Osteoblast (primary cell): ENCODE measurements around the gene FARP1. TPM values are rescaled to one million over a fixed set of nuclear protein-coding genes. Genes with fewer than 3 reads are reported as not detected.

Experiments
- DNase-seq: peaks from one replicate; pipeline ENCODE4 v3.0.0; 2011; ENCODE audit warnings: low spot score, mixed read lengths; ENCODE audit not compliant: insufficient read length; ENCODE audit errors: missing footprints
- H2AFZ ChIP-seq: 2 replicates; pipeline ENCODE4 v1.6.0; 2011; ENCODE audit warnings: mild to moderate bottlenecking, low read length
- H3K27ac ChIP-seq: 2 replicates; pipeline ENCODE4 v1.5.1; 2011; ENCODE audit warnings: mild to moderate bottlenecking, low read depth, low read length, moderate library complexity
- H3K27me3 ChIP-seq: 2 replicates; pipeline ENCODE4 v1.6.0; 2012; ENCODE audit warnings: mild to moderate bottlenecking, control low read depth, inconsistent platforms, low read length, moderate library complexity; ENCODE audit not compliant: insufficient read depth
- H3K36me3 ChIP-seq: 2 replicates; pipeline ENCODE4 v1.5.1; 2011; ENCODE audit warnings: mild to moderate bottlenecking, low read length, control low read depth, moderate library complexity; ENCODE audit not compliant: insufficient read depth
- H3K4me1 ChIP-seq: 2 replicates; pipeline ENCODE4 v1.5.1; 2011; ENCODE audit warnings: mild to moderate bottlenecking, low read length, control low read depth, moderate library complexity; ENCODE audit not compliant: insufficient read depth
- H3K4me2 ChIP-seq: 2 replicates; pipeline ENCODE4 v1.6.0; 2011; ENCODE audit warnings: mild to moderate bottlenecking, low read length; ENCODE audit not compliant: insufficient read depth
- H3K4me3 ChIP-seq: fragments of 200-600 bp; sonication (generic); 3 replicates; pipeline ENCODE4 v1.5.1; 2012; ENCODE audit warnings: mild to moderate bottlenecking, low read length, inconsistent platforms; ENCODE audit not compliant: insufficient read depth
- H3K79me2 ChIP-seq: 2 replicates; pipeline ENCODE4 v1.6.0; 2012; ENCODE audit warnings: mild to moderate bottlenecking, low read length, control low read depth, inconsistent platforms; ENCODE audit not compliant: insufficient read depth
- H3K9me3 ChIP-seq: 2 replicates; pipeline ENCODE4 v1.5.1; 2011; ENCODE audit warnings: low read depth, low read length, control low read depth
- H4K20me1 ChIP-seq: 2 replicates; pipeline ENCODE4 v1.6.0; 2012; ENCODE audit warnings: mild to moderate bottlenecking, low read length, control low read depth; ENCODE audit not compliant: insufficient read depth
- total RNA-seq: library from RNA; depleted of rRNA; stranded (reverse); fragments of >200 nt; gene quantifications from 2 replicates; pipeline ENCODE4 v1.2.3, GENCODE V29; 2012
- TF ChIP-seq, protein P1 (sequence below): IDR thresholded peaks from 2 replicates; pipeline ENCODE4 v1.5.1; 2011; ENCODE audit warnings: mild to moderate bottlenecking, low read depth, low read length, moderate library complexity; ENCODE audit errors: extremely low read depth

FARP1 gene
- total RNA-seq, 1 donor: 36.2 TPM

DNA sequence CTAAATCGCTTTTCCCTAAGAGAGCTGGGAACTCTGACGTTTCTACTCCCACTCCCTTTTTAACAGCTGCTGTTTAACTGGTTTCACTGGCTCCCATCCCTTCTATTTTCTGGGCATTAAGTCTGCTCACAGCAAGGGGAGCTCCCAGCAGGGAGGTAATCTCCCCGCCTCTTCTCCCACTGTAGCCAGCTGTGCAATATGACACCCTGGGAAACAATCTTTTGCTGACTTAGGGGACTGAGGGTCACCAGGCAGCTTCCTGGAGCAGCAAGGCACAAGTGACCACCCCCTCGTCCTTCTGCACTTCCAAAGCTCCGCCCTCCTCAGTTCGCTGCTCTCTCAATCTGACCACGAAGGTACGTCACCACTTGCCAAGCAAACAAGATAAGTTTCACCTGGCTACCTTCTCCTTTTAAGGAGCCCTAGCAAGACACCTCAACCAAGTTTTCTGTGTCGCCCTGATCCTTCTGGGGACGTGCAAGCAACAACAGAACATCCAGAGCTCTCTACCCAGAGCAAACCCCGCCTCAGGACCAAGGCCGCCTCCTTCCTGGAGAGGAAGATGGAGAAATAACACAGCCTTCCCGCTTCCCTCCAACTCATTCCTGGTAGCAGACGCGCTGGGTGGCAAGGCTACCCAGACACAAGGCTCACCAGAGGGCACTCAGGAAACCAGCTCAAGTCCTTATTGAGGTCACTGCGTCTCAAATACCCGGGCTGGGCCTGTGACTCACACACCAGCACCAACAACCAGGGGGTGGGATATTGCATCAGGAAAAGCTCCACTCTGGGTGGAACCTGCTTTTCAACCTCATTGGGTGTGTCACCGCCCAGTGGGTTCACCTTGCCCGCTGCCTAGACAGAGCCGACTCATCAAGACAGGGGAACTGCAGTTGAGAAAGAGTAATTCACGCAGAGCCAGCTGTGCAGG, 341.7 kb downstream of the FARP1 start:
- Histone ChIP-seq H3K4me3 (peak overlapping the region; percentile 54), H2AFZ (no peak overlapping the region), H3K4me1 (peaks cover 60% of the 10 kb centered on the region), H3K9me3 (no peaks in the 10 kb centered on the region), H3K36me3 (no peaks in the 10 kb centered on the region), H3K79me2 (peaks cover 91% of the 10 kb centered on the region), H3K4me2 (peak overlapping the region; percentile 70), H3K27me3 (no peaks in the 10 kb centered on the region), H3K27ac (peak overlapping the region; percentile 99), H4K20me1 (peaks cover 29% of the 10 kb centered on the region)
- TF ChIP-seq, protein P1, sequence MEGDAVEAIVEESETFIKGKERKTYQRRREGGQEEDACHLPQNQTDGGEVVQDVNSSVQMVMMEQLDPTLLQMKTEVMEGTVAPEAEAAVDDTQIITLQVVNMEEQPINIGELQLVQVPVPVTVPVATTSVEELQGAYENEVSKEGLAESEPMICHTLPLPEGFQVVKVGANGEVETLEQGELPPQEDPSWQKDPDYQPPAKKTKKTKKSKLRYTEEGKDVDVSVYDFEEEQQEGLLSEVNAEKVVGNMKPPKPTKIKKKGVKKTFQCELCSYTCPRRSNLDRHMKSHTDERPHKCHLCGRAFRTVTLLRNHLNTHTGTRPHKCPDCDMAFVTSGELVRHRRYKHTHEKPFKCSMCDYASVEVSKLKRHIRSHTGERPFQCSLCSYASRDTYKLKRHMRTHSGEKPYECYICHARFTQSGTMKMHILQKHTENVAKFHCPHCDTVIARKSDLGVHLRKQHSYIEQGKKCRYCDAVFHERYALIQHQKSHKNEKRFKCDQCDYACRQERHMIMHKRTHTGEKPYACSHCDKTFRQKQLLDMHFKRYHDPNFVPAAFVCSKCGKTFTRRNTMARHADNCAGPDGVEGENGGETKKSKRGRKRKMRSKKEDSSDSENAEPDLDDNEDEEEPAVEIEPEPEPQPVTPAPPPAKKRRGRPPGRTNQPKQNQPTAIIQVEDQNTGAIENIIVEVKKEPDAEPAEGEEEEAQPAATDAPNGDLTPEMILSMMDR: no peak
- peak; percentile 96 for DNase-seq

DNA sequence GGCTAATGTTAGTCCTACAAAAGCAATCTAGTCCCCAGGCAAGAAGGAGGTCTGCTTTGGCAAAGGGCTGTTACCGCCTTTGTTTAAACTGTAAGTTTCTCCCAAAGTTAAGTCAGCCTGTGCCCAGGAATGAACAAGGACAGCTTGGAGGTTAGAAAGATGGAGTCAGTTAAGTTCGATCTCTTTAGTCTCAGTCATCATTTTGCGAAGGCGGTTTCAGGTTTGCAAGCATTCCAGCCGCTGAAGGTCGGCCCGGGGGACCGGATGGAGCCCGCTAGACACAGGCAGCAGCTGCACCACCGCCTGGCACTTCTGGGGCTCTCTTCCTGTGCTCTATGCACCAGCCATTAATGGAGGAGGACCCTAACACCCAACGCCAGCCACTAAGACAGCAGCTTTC, 342.7 kb downstream of the FARP1 start:
- Histone ChIP-seq H3K9me3 (no peaks in the 10 kb centered on the region), H3K4me2 (peak overlapping the region; percentile 70), H3K4me1 (peaks cover 60% of the 10 kb centered on the region), H2AFZ (no peak overlapping the region), H3K4me3 (no peak overlapping the region), H3K79me2 (peaks cover 96% of the 10 kb centered on the region), H3K27ac (peak overlapping the region; percentile 99), H3K36me3 (no peaks in the 10 kb centered on the region), H3K27me3 (no peaks in the 10 kb centered on the region), H4K20me1 (peaks cover 37% of the 10 kb centered on the region)
- DNase-seq: no peak
- TF ChIP-seq, protein P1: no peak

DNA sequence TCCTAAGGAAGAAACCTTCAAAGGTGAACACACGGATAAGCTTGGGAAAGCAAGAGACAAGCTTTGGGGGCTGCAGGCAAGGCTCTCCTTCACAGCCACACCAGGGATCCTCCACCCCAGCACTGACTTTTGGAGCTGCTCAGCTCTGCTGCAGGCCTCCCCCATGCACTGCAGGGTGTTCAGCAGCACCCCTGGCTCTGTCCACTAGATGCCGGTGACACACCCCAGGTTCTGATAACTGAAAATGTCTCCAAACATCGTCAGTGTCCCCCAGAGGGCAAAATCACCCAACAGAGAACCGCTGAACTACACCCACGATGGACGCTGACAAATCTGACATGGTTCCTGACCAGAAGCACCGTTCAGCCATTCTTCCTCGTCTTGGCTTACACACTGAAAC, 343.5 kb downstream of the FARP1 start:
- TF ChIP-seq, protein P1: no peak
- DNase-seq: no peak
- peaks cover 96% of the 10 kb centered on the region for H3K79me2 ChIP-seq
- peaks cover 57% of the 10 kb centered on the region for H3K4me1 ChIP-seq
- no peak overlapping the region for H3K4me2 ChIP-seq
- peaks cover 35% of the 10 kb centered on the region for H4K20me1 ChIP-seq
- H3K27ac ChIP-seq: peak overlapping the region; percentile 78
- H2AFZ ChIP-seq: no peak overlapping the region
- H3K9me3 ChIP-seq: no peaks in the 10 kb centered on the region
- H3K36me3 ChIP-seq: no peaks in the 10 kb centered on the region
- H3K4me3 ChIP-seq: no peak overlapping the region
- H3K27me3 ChIP-seq: no peaks in the 10 kb centered on the region

DNA sequence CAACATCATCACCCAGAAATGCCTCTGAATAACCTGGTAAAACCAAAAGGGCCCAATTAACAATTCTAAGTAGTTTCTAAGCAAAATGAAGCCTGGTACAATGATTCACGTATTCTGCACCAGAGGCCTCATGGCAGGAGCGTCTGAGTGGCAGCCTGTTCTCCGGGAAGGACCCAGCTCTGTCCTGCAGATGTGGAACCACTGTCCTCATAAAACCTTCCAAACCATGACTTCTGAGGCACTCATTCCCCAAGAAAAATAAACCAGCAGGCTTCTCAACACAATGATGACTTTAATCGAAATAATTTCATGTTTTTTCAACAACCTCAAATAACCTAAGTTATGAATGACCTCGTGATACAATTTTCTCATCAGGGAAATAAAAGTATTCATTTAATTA, 344.1 kb downstream of the FARP1 start:
- Histone ChIP-seq H3K27me3 (no peaks in the 10 kb centered on the region), H3K4me3 (no peak overlapping the region), H3K79me2 (peaks cover 95% of the 10 kb centered on the region), H4K20me1 (peaks cover 35% of the 10 kb centered on the region), H3K36me3 (no peaks in the 10 kb centered on the region), H3K27ac (peak overlapping the region; percentile 78), H3K4me2 (peak overlapping the region; percentile 17), H3K4me1 (peaks cover 57% of the 10 kb centered on the region), H2AFZ (no peak overlapping the region), H3K9me3 (no peaks in the 10 kb centered on the region)
- no peak for DNase-seq
- TF ChIP-seq, protein P1: no peak
